ENCODE results near the gene ETNK1. TPM values are rescaled to one million over a fixed set of nuclear protein-coding genes. Genes with fewer than 3 reads are reported as not detected.

ETNK1 gene, protein sequence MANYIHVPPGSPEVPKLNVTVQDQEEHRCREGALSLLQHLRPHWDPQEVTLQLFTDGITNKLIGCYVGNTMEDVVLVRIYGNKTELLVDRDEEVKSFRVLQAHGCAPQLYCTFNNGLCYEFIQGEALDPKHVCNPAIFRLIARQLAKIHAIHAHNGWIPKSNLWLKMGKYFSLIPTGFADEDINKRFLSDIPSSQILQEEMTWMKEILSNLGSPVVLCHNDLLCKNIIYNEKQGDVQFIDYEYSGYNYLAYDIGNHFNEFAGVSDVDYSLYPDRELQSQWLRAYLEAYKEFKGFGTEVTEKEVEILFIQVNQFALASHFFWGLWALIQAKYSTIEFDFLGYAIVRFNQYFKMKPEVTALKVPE
- total RNA-seq (2021), result 68.6 and 70.1 TPM in 2 replicates
- long read RNA-seq, full-length matches to known transcripts, result 91 of 113 reads
- long read RNA-seq, partial matches to known transcripts, result 6 of 113 reads
- long read RNA-seq, other reads (novel, unspliced or antisense), result 16 of 113 reads

DNA sequence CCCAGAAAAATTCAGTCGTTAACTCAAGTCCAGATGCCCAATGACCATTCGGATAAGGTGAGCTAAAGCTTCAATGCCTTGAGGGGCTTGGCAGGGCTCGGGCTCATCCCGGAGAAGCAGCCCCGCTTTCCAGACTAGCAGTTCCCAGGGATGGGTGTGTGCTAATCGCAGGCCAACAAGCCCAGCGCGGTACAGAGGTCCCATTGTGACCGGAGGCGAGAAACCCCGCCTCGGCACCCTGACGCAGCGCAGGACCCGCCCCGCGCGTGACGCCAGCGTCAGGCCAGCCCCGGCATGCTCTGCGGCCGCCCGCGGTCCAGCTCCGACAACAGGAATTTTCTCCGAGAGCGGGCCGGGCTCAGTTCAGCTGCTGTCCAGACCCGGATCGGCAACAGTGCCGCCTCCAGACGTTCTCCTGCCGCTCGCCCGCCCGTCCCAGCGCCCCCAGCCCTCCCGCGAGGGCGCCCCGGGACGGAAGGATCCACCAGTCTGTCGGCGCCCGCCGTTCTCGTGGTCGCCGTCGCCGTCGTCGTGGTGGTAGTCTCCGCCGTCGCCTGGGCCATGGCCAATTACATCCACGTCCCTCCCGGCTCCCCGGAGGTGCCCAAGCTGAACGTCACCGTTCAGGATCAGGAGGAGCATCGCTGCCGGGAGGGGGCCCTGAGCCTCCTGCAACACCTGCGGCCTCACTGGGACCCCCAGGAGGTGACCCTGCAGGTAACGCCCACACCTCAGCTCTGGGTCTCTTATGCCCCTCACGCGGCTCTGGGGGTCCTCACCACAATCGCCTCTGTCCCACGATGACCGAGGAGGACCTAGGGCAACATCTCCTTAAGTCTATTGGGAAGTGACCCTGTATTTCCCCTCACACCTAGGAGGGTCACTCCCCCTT lies at the start of gene ETNK1:
ETNK1 (plus strand) TSS at position 302 of the 892 bp plus-strand sequence; CDS start at position 562, 260 bp downstream.
- peak within 1 kb of the TSS; percentile 86 for H2AFZ ChIP-seq (ENCODE audit: low read length)
- H2BK5ac ChIP-seq (ENCODE audit: insufficient read length, low read length), result no peak within 1 kb of the TSS
- no peak within 1 kb of the TSS for H4K8ac ChIP-seq (replicated peaks; ENCODE audit: insufficient read length, low read depth, low read length)
- H4K91ac ChIP-seq (ENCODE audit: insufficient read length, low read depth, low read length), result no peak within 1 kb of the TSS
- no peaks in the 10 kb centered on the region for H3K27me3 ChIP-seq (ENCODE audit: insufficient read depth, low read length)
- Mint-ChIP-seq H3K36me3 (ENCODE audit: insufficient read depth in 1 of 3, low read depth in 3 of 3) (peaks cover under 1 to 5% (median under 1%) of the 10 kb centered on the region in 3 experiments; a peak in 3 of 7 replicates), H3K27me3 (ENCODE audit: low read depth) (no peaks in the 10 kb centered on the region), H3K4me3 (peak within 1 kb of the TSS; percentile 92 to 99), H3K4me1 (peaks cover 33 to 38% of the 10 kb centered on the region in 2 experiments), H3K27ac (peak within 1 kb of the TSS; percentile 97 to 99 (median 98)), H3K9me3 (no peaks in the 10 kb centered on the region; a peak in 1 of 5 replicates)
- H2BK20ac ChIP-seq (ENCODE audit: low read depth, low read length, poor library complexity, severe bottlenecking), result no peak within 1 kb of the TSS
- H2BK12ac ChIP-seq (ENCODE audit: insufficient read length, low read depth, low read length), result no peak within 1 kb of the TSS
- peak within 1 kb of the TSS; percentile 95 for H3K18ac ChIP-seq (ENCODE audit: insufficient read length, low read depth, low read length)
- no peaks in the 10 kb centered on the region for H4K20me1 ChIP-seq (ENCODE audit: control insufficient read depth, insufficient read depth, insufficient read length)
- H3K27ac ChIP-seq (ENCODE audit: insufficient read length, low read depth, low read length), result peak within 1 kb of the TSS; percentile 71
- peaks cover 12% of the 10 kb centered on the region for H3K23me2 ChIP-seq (ENCODE audit: insufficient read length, low read depth, low read length, poor library complexity, severe bottlenecking)
- H3K79me2 ChIP-seq (ENCODE audit: insufficient read depth, low read length), result peaks cover 19% of the 10 kb centered on the region; the same call in 1 of the 2 replicates
- no peak within 1 kb of the TSS for H3K56ac ChIP-seq (ENCODE audit: insufficient read length, low read depth, low read length)
- peak within 1 kb of the TSS; percentile 98 for H3K14ac ChIP-seq (ENCODE audit: insufficient read depth, low read length)
- H3T11ph ChIP-seq (ENCODE audit: low read length), result no peak within 1 kb of the TSS
- H3K4me1 ChIP-seq (ENCODE audit: insufficient read depth, low read length), result no peaks in the 10 kb centered on the region
- H2AK5ac ChIP-seq (ENCODE audit: insufficient read length, low read length), result no peak within 1 kb of the TSS
- WGBS (ENCODE audit: extremely low coverage, insufficient read length, low lambda C conversion rate), result no CpG with 5 or more reads among the region's 71 CpGs
- peak within 1 kb of the TSS; percentile 75 for H3K9ac ChIP-seq (ENCODE audit: extremely low read depth, insufficient read length, low read length)
- H2BK15ac ChIP-seq (ENCODE audit: low read depth, low read length), result no peak within 1 kb of the TSS
- no peaks in the 10 kb centered on the region for H3K9me3 ChIP-seq (ENCODE audit: control insufficient read depth, low read depth, low read length)
- TF ChIP-seq, protein P1, sequence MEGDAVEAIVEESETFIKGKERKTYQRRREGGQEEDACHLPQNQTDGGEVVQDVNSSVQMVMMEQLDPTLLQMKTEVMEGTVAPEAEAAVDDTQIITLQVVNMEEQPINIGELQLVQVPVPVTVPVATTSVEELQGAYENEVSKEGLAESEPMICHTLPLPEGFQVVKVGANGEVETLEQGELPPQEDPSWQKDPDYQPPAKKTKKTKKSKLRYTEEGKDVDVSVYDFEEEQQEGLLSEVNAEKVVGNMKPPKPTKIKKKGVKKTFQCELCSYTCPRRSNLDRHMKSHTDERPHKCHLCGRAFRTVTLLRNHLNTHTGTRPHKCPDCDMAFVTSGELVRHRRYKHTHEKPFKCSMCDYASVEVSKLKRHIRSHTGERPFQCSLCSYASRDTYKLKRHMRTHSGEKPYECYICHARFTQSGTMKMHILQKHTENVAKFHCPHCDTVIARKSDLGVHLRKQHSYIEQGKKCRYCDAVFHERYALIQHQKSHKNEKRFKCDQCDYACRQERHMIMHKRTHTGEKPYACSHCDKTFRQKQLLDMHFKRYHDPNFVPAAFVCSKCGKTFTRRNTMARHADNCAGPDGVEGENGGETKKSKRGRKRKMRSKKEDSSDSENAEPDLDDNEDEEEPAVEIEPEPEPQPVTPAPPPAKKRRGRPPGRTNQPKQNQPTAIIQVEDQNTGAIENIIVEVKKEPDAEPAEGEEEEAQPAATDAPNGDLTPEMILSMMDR (conservative IDR thresholded peaks at IDR 0.05), result 0 out of 3 replicates have a peak, but pooled peaks have one; percentile 18
- no peak within 1 kb of the TSS for H3K23ac ChIP-seq (ENCODE audit: insufficient read length, low read depth, low read length)
- H3K4me2 ChIP-seq (ENCODE audit: insufficient read depth, insufficient read length, low read length), result peak within 1 kb of the TSS; percentile 87
- peak within 1 kb of the TSS; percentile 33; the same call in 1 of the 2 replicates for H3K4ac ChIP-seq (ENCODE audit: low read depth, low read length)
- no peak within 1 kb of the TSS for H2BK120ac ChIP-seq (ENCODE audit: low read depth, low read length, poor library complexity, severe bottlenecking)
- peak within 1 kb of the TSS; percentile 3 for H4K5ac ChIP-seq (ENCODE audit: insufficient read length, low read depth, low read length)
- H3K79me1 ChIP-seq (ENCODE audit: insufficient read depth, low read depth, low read length, poor library complexity, severe bottlenecking), result no peaks in the 10 kb centered on the region
- DNase-seq, result peak; percentile 98
